ENCODE results near the gene AZIN2.

DNA sequence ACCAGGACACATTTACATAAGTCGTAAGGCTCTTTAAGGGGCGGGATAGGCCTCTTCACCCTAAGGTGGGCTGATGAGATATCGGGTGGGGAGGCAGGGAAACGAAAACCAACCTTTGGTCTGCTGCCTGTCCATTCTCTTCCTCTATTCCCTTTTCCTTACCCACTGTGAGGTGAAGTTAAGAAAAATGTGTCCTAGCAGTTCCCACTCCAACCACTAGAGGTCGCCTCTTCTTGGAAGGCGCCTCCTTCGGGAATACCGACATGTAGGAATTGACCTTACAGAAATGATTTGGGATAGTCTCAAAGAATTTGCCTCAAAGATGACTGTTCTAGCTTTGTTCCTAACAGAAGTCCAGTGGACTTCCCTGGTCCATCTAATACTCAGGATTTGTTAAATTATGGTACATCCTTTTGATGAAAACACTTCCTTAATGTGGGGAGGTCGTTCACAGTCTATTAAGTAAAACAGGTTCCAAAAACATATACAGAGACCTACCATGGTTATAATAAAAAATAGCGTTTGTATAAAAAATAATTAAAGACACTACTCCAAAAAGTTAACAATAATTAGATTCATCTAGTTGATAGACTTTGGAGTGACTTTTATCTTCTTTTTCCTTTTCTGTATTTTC is 14.1 kb downstream of the AZIN2 start:
- TF ChIP-seq, protein P1, sequence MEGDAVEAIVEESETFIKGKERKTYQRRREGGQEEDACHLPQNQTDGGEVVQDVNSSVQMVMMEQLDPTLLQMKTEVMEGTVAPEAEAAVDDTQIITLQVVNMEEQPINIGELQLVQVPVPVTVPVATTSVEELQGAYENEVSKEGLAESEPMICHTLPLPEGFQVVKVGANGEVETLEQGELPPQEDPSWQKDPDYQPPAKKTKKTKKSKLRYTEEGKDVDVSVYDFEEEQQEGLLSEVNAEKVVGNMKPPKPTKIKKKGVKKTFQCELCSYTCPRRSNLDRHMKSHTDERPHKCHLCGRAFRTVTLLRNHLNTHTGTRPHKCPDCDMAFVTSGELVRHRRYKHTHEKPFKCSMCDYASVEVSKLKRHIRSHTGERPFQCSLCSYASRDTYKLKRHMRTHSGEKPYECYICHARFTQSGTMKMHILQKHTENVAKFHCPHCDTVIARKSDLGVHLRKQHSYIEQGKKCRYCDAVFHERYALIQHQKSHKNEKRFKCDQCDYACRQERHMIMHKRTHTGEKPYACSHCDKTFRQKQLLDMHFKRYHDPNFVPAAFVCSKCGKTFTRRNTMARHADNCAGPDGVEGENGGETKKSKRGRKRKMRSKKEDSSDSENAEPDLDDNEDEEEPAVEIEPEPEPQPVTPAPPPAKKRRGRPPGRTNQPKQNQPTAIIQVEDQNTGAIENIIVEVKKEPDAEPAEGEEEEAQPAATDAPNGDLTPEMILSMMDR (IDR thresholded peaks at IDR 0.05), result peak; percentile 90 to 96 (median 92)
- TF ChIP-seq POLR2A (IDR thresholded peaks at IDR 0.05) (no peak), POLR2AphosphoS5 (IDR thresholded peaks at IDR 0.05) (no peak)
